Hepatocyte (in vitro differentiated cells): ENCODE results near the gene MIS18A.

Experiments
- CTCF ChIP-seq: fragments of 200-600 bp; sonication (generic); IDR thresholded peaks from 2 replicates; pipeline ENCODE4 v1.5.1; 2016; ENCODE audit warnings: antibody characterized with exemption, mild to moderate bottlenecking; ENCODE audit not compliant: poor library complexity
- EZH2 ChIP-seq: fragments of 200-600 bp; sonication (generic); IDR thresholded peaks from 2 replicates; pipeline ENCODE4 v1.6.1; 2016; ENCODE audit warnings: antibody characterized with exemption, mild to moderate bottlenecking, borderline replicate concordance
- EZH2phosphoT487 ChIP-seq: fragments of 200-600 bp; sonication (generic); IDR thresholded peaks from one replicate; pipeline ENCODE4 v1.6.1; 2018; ENCODE audit warnings: antibody characterized with exemption, mild to moderate bottlenecking, low read depth, moderate library complexity; ENCODE audit not compliant: unreplicated experiment, severe bottlenecking

- TF ChIP-seq CTCF (no peak), EZH2 (no peak), EZH2phosphoT487 (no peak)
These were observed 19.8 kb upstream of the MIS18A start, which contains the start of gene MRAP for GRCh38 chr21:32298658-32299081.
